HG02763 (cell line): ENCODE results near the gene PIK3C2G.

Experiments
- ATAC-seq: cut with Tn5 transposase; IDR thresholded peaks from one replicate; pipeline ENCODE4 v1.9.1; 2021; ENCODE audit warnings: mild to moderate bottlenecking, moderate library complexity; ENCODE audit not compliant: unreplicated experiment

The PIK3C2G gene

GRCh38 chr12:18620986-18621385 lies 359.7 kb downstream of the PIK3C2G start:
- no peak for ATAC-seq

- ATAC-seq = no peak
These were observed 368.1 kb downstream of the PIK3C2G start for GRCh38 chr12:18629445-18629844.

- no peak for ATAC-seq
These were observed 368.6 kb downstream of the PIK3C2G start for GRCh38 chr12:18629916-18630315.

DNA sequence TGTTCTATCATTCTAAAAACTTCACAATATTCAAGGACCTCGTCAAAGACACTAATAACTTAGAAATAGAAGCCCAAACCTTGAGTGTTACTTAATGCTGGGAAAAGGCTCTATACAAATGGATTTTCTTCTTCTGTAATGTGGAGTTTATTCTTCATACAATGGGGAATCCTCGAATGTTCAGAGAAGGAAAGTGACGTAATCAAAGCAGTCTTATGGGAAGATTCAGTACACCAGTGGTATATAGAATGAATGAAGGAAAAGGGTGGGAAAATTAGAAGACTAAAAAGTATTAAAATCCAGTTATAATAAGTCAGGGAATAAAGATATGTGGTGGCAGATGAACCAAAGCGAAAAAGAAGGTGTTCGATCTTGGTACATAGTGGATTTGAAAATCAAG lies 370.0 kb downstream of the PIK3C2G start:
- no peak for ATAC-seq

GRCh38 chr12:18632848-18633247 lies 371.5 kb downstream of the PIK3C2G start:
- no peak for ATAC-seq

- no peak for ATAC-seq
These were observed 373.1 kb downstream of the PIK3C2G start for GRCh38 chr12:18634382-18634781.

GRCh38 chr12:18640321-18640955 lies 379.1 kb downstream of the PIK3C2G start:
- ATAC-seq = no peak

DNA sequence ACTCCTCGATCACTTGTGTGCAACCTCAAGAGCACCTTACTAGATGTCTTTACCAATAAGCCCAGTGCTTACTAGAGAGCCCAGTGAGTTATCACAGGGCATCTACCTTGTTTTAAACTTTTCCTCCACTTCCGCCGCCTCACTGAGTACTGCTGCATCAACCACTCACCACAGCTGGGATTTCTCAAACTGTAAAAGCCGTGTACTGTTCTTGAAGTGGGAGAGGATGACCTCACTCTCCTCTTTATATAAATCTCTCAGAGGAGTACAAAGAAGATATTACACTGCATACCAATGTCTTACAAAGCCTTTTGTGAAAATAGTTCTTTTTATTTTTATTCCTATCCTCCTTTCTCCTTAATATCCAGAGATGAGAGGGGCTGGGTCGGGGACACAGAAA lies 382.4 kb downstream of the PIK3C2G start:
- no peak for ATAC-seq

GRCh38 chr12:18644564-18644963 lies 383.2 kb downstream of the PIK3C2G start:
- no peak for ATAC-seq

DNA sequence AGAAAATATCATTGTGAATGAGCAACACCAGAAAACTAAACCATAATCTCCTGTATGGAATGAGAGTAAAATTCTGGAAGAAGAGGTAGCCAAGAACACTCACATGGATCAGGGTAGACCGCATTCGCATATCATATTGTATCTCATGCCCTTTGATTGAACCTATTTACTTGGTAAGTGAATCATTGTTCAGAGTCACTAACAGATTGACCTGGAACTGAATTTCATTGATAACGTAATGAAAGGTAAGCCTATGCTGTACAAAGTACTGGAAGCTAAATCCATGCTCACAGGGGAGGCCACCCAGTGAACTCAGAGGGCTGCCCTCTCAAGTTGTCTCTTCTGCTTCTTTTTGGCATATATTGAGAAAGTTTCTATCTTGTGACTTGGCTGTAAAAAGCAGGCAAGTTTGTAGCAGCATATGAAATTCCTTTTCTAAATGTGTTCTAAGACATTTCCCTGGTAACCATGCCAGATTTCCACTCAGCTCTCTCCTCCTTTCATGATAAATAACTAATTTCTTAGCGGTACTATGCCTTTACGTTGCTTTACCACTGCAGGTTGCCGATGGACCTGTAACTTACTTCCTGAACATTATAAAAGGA lies 385.1 kb downstream of the PIK3C2G start:
- ATAC-seq = no peak

GRCh38 chr12:18651525-18651924 lies 390.2 kb downstream of the PIK3C2G start:
- ATAC-seq = no peak

DNA sequence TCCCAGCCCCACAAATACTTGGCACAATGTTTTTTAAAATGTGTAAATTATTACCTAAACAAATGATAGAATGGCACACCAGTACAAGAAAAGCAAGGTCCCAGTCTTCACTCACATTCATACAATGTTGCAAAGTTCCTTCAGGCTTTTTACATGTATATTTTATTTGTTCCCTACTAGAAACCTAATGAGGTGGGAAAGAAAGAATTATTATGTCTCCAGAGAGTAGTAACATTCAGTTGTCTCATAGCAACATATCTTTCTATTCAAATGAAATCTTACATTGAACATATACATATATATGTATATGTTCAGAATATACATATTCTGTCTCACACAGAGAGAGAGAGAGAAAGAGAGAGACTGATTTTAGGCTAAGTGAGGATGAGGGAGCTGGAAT lies 391.3 kb downstream of the PIK3C2G start:
- no peak for ATAC-seq

- ATAC-seq = no peak
These were observed 392.1 kb downstream of the PIK3C2G start for GRCh38 chr12:18653465-18653864.

DNA sequence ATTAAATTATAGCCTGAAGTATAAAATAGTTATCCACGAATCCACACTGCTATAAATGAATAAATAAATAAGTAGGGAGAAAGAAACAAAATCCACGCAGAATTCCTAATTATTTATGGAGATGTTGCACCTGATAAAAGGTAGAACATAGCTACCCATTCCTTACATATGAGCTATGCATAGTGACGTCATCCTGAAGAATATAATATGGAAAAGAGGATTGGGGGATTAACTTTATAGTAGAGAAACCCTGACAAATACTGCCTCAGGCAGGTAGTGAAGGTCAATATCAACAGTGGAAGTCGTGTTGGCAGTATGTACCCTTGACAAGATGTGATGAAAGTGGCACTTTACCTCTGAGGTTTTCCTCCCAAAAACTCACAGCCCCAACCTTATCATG lies 394.0 kb downstream of the PIK3C2G start:
- ATAC-seq = no peak

GRCh38 chr12:18658179-18658578 lies 396.9 kb downstream of the PIK3C2G start:
- ATAC-seq = no peak

- ATAC-seq = no peak
These were observed 397.5 kb downstream of the PIK3C2G start for GRCh38 chr12:18658829-18659228.

DNA sequence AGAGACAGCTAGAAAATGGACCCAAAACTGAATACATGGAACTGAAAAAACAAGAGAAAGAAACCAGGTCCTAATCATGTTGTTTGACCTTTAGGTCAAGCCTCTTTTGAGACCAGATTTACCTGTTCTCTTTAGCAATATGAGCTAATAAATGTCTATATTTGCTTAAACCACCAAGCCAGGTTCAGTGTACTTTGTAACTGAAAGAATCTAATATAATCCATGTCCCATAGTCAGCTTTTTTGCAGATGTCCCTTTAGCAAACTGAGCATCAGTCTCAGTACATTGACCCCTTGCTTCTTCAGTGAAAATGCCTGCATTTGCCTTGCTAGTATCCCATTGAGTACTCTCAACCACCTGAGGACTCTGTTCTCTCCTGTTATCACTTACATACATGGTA lies 414.8 kb downstream of the PIK3C2G start:
- no peak for ATAC-seq

- no peak for ATAC-seq
These were observed 415.8 kb downstream of the PIK3C2G start for GRCh38 chr12:18676996-18677588.

DNA sequence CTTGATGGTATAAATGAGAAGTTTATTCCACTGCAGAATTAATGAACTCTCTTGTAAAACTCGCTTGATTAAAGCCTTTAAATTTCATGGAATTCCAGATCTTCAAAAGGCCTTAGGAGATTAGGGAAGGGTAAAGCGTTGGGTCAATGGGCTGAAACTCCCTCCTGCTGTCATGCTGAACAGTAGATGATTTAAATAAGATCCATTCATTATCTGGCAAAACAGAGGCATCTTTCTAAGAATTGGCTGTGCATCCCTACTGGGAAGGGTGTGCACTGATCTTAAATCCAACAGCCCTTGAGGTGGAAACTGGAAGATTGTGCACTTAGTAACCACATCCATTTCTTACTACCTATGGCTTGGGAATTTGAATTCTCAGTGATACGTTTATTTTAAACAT lies 420.5 kb downstream of the PIK3C2G start:
- no peak for ATAC-seq

- ATAC-seq = no peak
These were observed 422.2 kb downstream of the PIK3C2G start for GRCh38 chr12:18683327-18684013.

GRCh38 chr12:18684430-18684829 lies 423.1 kb downstream of the PIK3C2G start:
- ATAC-seq = no peak

GRCh38 chr12:18689771-18690170 lies 428.5 kb downstream of the PIK3C2G start:
- no peak for ATAC-seq
